Tibial nerve (tissue), 3 donors: ENCODE results near the gene ST3GAL3.

ENCODE experiments used
- CTCF ChIP-seq, 5 experiments: fragments of 200-600 bp in 3 of 5; fragments of 450-650 bp in 2 of 5; sonication (generic) in 3 of 5; IDR thresholded peaks; one replicate each; pipeline ENCODE4 v1.5.1; 2016 to 2019; ENCODE audit warnings: antibody characterized with exemption in 5 of 5, mild to moderate bottlenecking in 3 of 5, moderate library complexity in 2 of 5
- POLR2A ChIP-seq, 2 donors: fragments of 450-650 bp; IDR thresholded peaks; one replicate each; pipeline ENCODE4 v1.6.1; 2017; ENCODE audit warnings: antibody characterized with exemption in 2 of 2, mild to moderate bottlenecking in 2 of 2, moderate library complexity in 2 of 2

- TF ChIP-seq CTCF (IDR thresholded peaks at IDR 0.05) = no peak
- TF ChIP-seq POLR2A (IDR thresholded peaks at IDR 0.05) = no peak
These were observed 217.2 kb downstream of the ST3GAL3 start for GRCh38 chr1:43924516-43924915.
